ENCODE data around the gene DCLK1.
A peak's percentile ranks its signal among the peaks of the same experiment; 100 is the strongest.

Gene DCLK1

GRCh38 chr13:35839806-35840205 is 291.4 kb downstream of the DCLK1 start:
- DNase-seq (ENCODE audit: low read depth), result no peak
- H3K4me3 ChIP-seq (ENCODE audit: control insufficient read depth, low read depth, low read length), result no peak overlapping the region
- TF ChIP-seq CTCF (IDR thresholded peaks at IDR 0.05; ENCODE audit: control insufficient read depth, insufficient read depth, low read depth, low read length, missing control alignments), result no peak

GRCh38 chr13:35838356-35838755 is 292.8 kb downstream of the DCLK1 start:
- no peak for TF ChIP-seq CTCF (IDR thresholded peaks at IDR 0.05; ENCODE audit: control insufficient read depth, insufficient read depth, low read depth, low read length, missing control alignments)
- H3K4me3 ChIP-seq (ENCODE audit: control insufficient read depth, low read depth, low read length), result no peak overlapping the region
- DNase-seq (ENCODE audit: low read depth), result peak; percentile 33

- no peak overlapping the region for H3K4me3 ChIP-seq (ENCODE audit: control insufficient read depth, low read depth, low read length)
- DNase-seq (ENCODE audit: low read depth), result no peak
These were observed 294.7 kb downstream of the DCLK1 start for GRCh38 chr13:35836446-35836845.

GRCh38 chr13:35835989-35836388 is 295.2 kb downstream of the DCLK1 start:
- TF ChIP-seq CTCF (IDR thresholded peaks at IDR 0.05; ENCODE audit: control insufficient read depth, insufficient read depth, low read depth, low read length, missing control alignments), result no peak
- no peak overlapping the region for H3K4me3 ChIP-seq (ENCODE audit: control insufficient read depth, low read depth, low read length)
- no peak for DNase-seq (ENCODE audit: low read depth)

More at GRCh38 chr13:35836446-35836845, 294.7 kb downstream of the DCLK1 start:
- TF ChIP-seq CTCF (IDR thresholded peaks at IDR 0.05; ENCODE audit: control insufficient read depth, insufficient read depth, low read depth, low read length, missing control alignments), result no peak

DNA sequence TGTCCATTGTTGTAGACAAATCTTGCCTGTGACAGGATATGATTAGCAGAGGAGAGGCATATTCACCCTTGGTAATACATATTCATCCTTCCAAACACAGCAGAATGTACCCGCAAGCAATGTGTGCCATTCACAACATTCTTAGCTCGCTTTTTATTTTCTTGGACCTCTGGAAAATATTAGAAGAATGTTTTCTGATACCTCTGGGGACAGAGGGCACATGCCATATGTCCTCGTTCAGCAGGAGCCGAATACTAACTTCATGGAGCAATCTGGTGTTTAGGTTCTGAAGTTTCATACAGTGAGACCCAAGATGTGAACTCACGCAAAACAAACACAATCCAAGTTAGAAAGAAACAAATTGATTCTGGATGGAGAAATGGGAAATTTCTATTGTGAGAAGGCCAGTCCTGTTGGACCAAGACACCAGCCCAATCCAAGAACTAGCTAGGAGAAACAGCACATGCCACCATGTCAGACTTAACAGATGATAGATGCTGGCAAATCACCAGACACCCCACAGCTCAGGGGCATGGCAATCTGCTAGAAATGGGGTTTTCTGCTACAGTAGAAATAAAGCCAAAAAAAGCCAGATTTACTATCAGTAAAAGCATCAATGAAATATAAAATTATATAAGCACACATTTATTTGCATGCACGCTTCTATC is 297.4 kb downstream of the DCLK1 start:
- no peak for DNase-seq (ENCODE audit: low read depth)
- TF ChIP-seq CTCF (IDR thresholded peaks at IDR 0.05; ENCODE audit: control insufficient read depth, insufficient read depth, low read depth, low read length, missing control alignments), result no peak
- no peak overlapping the region for H3K4me3 ChIP-seq (ENCODE audit: control insufficient read depth, low read depth, low read length)

DNA sequence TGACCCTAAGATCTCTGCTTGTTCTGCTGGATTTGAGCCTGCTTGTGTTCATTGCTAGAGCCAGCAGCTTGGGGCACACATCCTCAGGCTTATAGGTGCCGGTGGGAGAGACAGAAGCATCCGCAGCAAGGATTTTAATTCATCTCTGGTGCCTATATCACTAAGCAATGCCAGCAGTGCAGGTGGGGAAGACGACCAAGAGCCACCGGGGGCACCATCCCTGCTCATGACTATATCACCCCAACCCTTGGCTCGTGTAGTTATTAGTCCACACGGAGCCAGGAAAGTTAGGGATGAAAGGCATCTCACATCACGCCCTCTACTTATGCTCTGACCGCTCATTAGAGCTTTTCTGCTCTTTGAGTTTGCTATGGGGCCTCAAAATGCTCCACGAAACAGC is 298.2 kb downstream of the DCLK1 start:
- TF ChIP-seq CTCF (IDR thresholded peaks at IDR 0.05; ENCODE audit: control insufficient read depth, insufficient read depth, low read depth, low read length, missing control alignments), result no peak
- DNase-seq (ENCODE audit: low read depth), result no peak
- H3K4me3 ChIP-seq (ENCODE audit: control insufficient read depth, low read depth, low read length), result no peak overlapping the region

Data from AG09309 (cell line).